Esophagus squamous epithelium (tissue), 5 donors: ENCODE data around the gene DNAJC4. TPM values are rescaled to one million over a fixed set of nuclear protein-coding genes. Genes with fewer than 3 reads are reported as not detected.

ENCODE experiments used
- DNase-seq: peaks from one replicate; lab custom pipeline; 2025; lab: John Stamatoyannopoulos, UW
- H3K27ac ChIP-seq, 4 donors: fragments of 200-600 bp; sonication (generic); one replicate each; pipeline ENCODE4 v1.5.1; 2016 to 2019; ENCODE audit warnings: mild to moderate bottlenecking in 1 of 4
- H3K27me3 ChIP-seq, 4 donors: fragments of 200-600 bp; sonication (generic); 1 replicate in 3 of 4; 2 replicates in 1 of 4; pipeline versions ENCODE4 v1.5.1 to v1.6.0; 2017 to 2021; ENCODE audit warnings: antibody characterized with exemption in 1 of 4
- H3K36me3 ChIP-seq, 3 donors: fragments of 200-600 bp; sonication (generic); one replicate each; pipeline ENCODE4 v1.5.1; 2016 to 2019
- H3K4me1 ChIP-seq, 3 donors: fragments of 200-600 bp; sonication (generic); one replicate each; pipeline ENCODE4 v1.5.1; 2017 to 2019
- H3K4me3 ChIP-seq, 4 donors: fragments of 200-600 bp; sonication (generic); 1 replicate in 3 of 4; 2 replicates in 1 of 4; pipeline ENCODE4 v1.5.1; 2016 to 2019; ENCODE audit warnings: mild to moderate bottlenecking in 2 of 4, moderate library complexity in 1 of 4
- H3K9me3 ChIP-seq, 3 donors: fragments of 200-600 bp; sonication (generic); one replicate each; pipeline ENCODE4 v1.5.1; 2016 to 2019
- POLR2A ChIP-seq, 4 donors: fragments of 450-650 bp; IDR thresholded peaks; one replicate each; pipeline ENCODE4 v1.6.1; 2017; ENCODE audit warnings: antibody characterized with exemption in 4 of 4, mild to moderate bottlenecking in 4 of 4, moderate library complexity in 3 of 4
- WGBS, 2 donors: methylation state at CpG; one replicate each; pipeline ENCODE4 v1.1.5; 2018; 5-methylcytosine and 5-hydroxymethylcytosine counted together
- intact Hi-C: fragments of 100-400 bp; cut with DNase I; formaldehyde crosslinking; loops from one replicate; pipeline ENCODE4 v1.15.0; 2022
- total RNA-seq, 4 donors: library from RNA; depleted of rRNA; stranded (reverse); fragments of >200 nt; gene quantifications; one replicate each; pipeline ENCODE4 v1.1.0, GENCODE V29; 2016
- TF ChIP-seq, protein P1 (sequence below), 6 experiments: fragments of 450-650 bp in 4 of 6; fragments of 200-600 bp in 2 of 6; sonication (generic) in 2 of 6; IDR thresholded peaks; one replicate each; pipeline ENCODE4 v1.5.1; 2016 to 2019; ENCODE audit warnings: antibody characterized with exemption in 6 of 6, mild to moderate bottlenecking in 4 of 6, moderate library complexity in 4 of 6
- donor health status: DM: yes; HTN: yes; CAD: no.

The DNAJC4 gene
- total RNA-seq, 4 donors from 2014 or later: 8.9 to 27.1 (median 16.8) TPM

DNA sequence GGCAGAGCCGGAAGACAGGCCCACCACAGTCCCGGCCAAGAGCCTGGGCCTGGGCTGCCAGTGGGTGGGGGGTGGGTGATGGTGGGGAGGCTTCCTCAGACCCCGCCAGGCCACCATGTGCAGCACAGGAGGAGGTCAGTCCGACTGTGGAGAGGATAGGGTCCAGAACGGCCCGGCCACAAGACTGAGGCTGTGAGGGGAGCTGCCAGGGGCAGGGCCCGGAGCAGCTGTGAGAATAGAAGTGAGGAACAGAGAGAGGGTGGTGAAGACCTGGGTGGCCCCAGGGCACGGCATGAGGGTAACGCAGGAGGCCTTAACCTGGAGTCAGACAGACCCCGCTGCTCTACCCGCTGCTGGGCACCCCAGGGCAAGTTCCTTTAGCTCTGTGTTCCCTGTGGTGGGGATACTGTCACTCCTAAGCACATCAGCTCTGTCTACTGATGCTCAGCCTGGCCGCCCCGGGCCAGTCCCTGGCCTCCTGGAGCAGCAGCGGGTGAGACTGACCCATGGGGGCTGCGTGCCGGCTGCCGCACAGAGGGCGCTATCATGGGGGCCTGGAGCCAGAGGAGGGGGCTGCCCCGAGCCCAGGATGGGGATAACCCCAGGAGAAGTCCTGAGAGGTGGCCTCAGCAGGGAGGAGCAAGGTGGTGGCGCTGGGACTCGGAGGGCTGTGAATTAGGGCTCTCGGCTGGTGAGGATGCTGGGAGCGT, 22.1 kb upstream of the DNAJC4 start:
- Histone ChIP-seq H3K27me3 (no peaks in the 10 kb centered on the region), H3K4me3 (peak overlapping the region in 3 of 4 donors; percentile 39 to 64 (median 46)), H3K4me1 (peaks cover 4 to 52% (median 8%) of the 10 kb centered on the region in 3 donors), H3K36me3 (peaks cover 6 to 60% (median 10%) of the 10 kb centered on the region in 3 donors), H3K9me3 (no peaks in the 10 kb centered on the region), H3K27ac (peak overlapping the region; percentile 76 to 89 (median 82))
- WGBS, 2 donors: 77 to 80% methylated on average over 6 to 9 of the region's 23 CpGs
- intact Hi-C loops: no loop called here
- no peak for TF ChIP-seq POLR2A (IDR thresholded peaks at IDR 0.05)
- TF ChIP-seq, protein P1, sequence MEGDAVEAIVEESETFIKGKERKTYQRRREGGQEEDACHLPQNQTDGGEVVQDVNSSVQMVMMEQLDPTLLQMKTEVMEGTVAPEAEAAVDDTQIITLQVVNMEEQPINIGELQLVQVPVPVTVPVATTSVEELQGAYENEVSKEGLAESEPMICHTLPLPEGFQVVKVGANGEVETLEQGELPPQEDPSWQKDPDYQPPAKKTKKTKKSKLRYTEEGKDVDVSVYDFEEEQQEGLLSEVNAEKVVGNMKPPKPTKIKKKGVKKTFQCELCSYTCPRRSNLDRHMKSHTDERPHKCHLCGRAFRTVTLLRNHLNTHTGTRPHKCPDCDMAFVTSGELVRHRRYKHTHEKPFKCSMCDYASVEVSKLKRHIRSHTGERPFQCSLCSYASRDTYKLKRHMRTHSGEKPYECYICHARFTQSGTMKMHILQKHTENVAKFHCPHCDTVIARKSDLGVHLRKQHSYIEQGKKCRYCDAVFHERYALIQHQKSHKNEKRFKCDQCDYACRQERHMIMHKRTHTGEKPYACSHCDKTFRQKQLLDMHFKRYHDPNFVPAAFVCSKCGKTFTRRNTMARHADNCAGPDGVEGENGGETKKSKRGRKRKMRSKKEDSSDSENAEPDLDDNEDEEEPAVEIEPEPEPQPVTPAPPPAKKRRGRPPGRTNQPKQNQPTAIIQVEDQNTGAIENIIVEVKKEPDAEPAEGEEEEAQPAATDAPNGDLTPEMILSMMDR (IDR thresholded peaks at IDR 0.05): no peak
- DNase-seq: no peak

DNA sequence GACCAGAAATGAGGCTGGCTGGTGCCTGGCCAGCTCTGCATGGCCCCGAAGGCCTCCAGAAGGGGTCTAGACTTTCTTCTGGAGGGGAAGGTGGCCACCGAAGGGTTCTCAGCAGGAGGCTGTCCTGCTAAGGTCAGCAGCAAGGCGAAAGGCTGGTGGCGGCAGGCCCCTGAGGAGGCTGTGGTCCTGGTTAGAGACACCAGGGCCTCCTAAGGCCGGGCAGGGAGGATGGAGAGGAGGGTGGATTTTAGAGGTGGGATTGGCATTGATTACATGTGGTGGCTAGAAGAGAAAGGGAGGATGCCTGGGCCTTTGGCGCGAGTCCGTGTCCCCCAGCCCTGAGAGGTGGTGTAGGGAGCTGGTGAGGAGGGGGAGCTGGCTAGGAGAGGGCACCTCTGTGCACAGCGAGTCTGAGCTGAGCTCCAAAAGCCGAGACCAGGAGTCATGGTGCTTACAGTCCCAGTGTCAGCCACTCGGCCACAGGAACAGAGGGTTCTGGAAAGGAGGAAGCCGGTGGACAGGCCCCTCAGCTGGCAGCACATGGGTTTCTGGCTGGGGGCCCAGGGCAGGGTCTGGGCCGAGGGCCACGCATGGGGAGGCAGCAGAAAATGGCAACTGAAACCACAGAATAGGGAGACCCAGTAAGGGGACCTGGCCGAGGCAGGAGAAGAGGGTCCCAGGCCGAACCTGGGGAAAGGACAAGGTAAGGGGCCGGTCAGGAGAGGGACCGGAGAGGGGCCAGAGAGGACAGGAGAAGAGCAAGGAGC, 21.4 kb upstream of the DNAJC4 start:
- DNase-seq: no peak
- H3K27me3 ChIP-seq: no peaks in the 10 kb centered on the region
- intact Hi-C loops: no loop called here
- H3K9me3 ChIP-seq: no peaks in the 10 kb centered on the region
- no peak for TF ChIP-seq POLR2A (IDR thresholded peaks at IDR 0.05)
- TF ChIP-seq, protein P1 (IDR thresholded peaks at IDR 0.05): no peak
- peaks cover 0 to 53% (median 3%) of the 10 kb centered on the region in 3 donors for H3K36me3 ChIP-seq
- peak overlapping the region; percentile 76 to 89 (median 82) for H3K27ac ChIP-seq
- H3K4me1 ChIP-seq: peaks cover 4 to 50% (median 8%) of the 10 kb centered on the region in 3 donors
- H3K4me3 ChIP-seq: no peak overlapping the region
- 78 to 82% methylated on average over 15 to 18 of the region's 18 CpGs for WGBS, 2 donors

DNA sequence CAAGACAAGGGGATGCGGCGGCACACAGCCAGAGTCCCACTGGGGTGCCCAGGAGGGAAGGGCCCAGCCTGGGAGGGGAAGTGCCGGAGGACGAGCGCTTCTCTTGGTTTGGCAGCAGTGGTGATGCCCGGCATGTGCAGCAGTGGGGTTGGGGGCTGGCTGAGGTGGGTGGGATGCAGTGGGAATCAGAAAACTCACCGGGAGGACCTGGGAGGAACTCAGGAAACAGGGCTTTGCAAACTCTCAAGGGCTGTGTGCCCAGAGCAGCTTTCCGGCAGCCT, 20.8 kb upstream of the DNAJC4 start:
- Histone ChIP-seq H3K27ac (no peak overlapping the region), H3K4me1 (peaks cover 3 to 44% (median 4%) of the 10 kb centered on the region in 3 donors), H3K36me3 (peaks cover 0 to 47% (median 0%) of the 10 kb centered on the region in 3 donors), H3K9me3 (no peaks in the 10 kb centered on the region), H3K4me3 (no peak overlapping the region), H3K27me3 (no peaks in the 10 kb centered on the region)
- 86 to 87% methylated on average over 8 of the region's 8 CpGs for WGBS, 2 donors
- intact Hi-C loops: no loop called here
- no peak for DNase-seq
- TF ChIP-seq POLR2A (IDR thresholded peaks at IDR 0.05): no peak
- TF ChIP-seq, protein P1 (IDR thresholded peaks at IDR 0.05): no peak

DNA sequence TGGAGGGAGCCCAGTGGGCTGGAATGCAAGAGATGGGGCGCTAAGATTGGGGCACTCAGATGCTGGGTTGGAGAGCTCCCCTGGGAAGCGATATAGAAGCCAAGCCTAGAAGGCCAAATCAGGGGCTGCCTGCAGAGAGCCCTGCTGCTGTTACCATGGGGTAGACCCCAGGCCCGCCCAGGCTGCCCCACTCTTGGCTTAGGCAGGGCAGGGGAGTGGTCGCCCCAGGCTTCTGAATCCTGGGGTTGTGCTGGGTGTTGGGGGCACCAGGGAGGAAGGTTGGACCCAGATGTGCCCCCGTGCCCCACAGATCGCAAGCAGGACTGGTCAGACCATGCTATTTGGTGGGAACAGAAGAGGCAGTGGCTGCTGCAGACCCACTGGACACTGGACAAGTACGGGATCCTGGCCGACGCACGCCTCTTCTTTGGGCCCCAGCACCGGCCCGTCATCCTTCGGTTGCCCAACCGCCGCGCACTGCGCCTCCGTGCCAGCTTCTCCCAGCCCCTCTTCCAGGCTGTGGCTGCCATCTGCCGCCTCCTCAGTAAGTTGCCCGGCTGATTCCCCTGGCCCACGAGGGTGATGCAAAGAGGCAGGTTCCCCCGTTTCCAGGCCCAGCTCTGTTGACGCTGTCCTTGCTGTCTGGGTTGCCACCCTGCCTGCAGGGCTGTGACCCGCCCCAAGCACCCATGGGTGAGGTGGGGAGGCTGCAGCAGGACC, 19.9 kb upstream of the DNAJC4 start:
- Histone ChIP-seq H3K27ac (no peak overlapping the region), H3K4me1 (peaks cover 0 to 35% (median 0%) of the 10 kb centered on the region in 3 donors), H3K27me3 (no peaks in the 10 kb centered on the region), H3K36me3 (peaks cover 0 to 40% (median 0%) of the 10 kb centered on the region in 3 donors), H3K4me3 (no peak overlapping the region), H3K9me3 (no peaks in the 10 kb centered on the region)
- no peak for TF ChIP-seq POLR2A (IDR thresholded peaks at IDR 0.05)
- TF ChIP-seq, protein P1 (IDR thresholded peaks at IDR 0.05): no peak
- intact Hi-C loops: no loop called here
- no peak for DNase-seq
- 81 to 85% methylated on average over 11 to 16 of the region's 24 CpGs for WGBS, 2 donors
